GM04504 (cell line): Measurements from ENCODE around the gene PGAM4.
"Not testable (repeated sequence)": the region's sequence is repeated elsewhere in the genome, so short reads cannot be mapped to it uniquely, and the experiment has no call there.

Source experiments
- DNase-seq: peaks from one replicate; pipeline ENCODE4 v3.0.0-alpha.2; 2012; ENCODE audit warnings: low read depth

Gene PGAM4

GRCh38 chrX:77925764-77926163 lies 43.7 kb downstream of the PGAM4 start:
- DNase-seq: no peak

GRCh38 chrX:77924320-77924859 lies 45.0 kb downstream of the PGAM4 start:
- no peak for DNase-seq

DNA sequence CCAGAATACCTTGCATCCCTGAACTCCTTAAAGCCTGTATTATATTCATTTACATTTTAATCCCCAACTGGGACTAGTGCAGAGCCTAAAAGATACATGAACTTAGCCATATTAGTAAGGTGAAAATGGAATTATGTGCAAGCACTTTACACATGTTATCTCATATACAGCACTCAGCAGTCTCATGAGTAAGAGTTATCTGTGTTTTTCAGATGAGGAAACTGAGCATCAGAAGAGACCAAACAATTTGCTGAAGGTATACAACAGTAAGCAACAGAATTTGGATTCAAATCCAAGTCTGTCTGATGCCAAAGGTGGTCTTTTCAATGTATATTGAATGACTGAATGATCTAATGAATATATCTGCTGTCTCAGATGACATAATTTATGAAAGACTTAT lies 46.7 kb downstream of the PGAM4 start:
- no peak for DNase-seq

GRCh38 chrX:77919370-77919769 lies 50.1 kb downstream of the PGAM4 start:
- DNase-seq: not testable (repeated sequence)

- no peak for DNase-seq
Measured at GRCh38 chrX:77918568-77918967, 50.9 kb downstream of the PGAM4 start.
